ENCODE results near the gene NCAPH2.

The NCAPH2 gene

GRCh38 chr22:50506611-50507420, 1.2 kb upstream of the NCAPH2 start:
- peak overlapping the region; percentile 99 for H2AFZ ChIP-seq (ENCODE audit: low read length)

GRCh38 chr22:50507421-50507990, 518 bp upstream of the NCAPH2 start, which contains the start of gene LMF2:
Gene LMF2, minus strand, starts transcription at chr22:50507702. Its CDS starts 27 bp downstream, at chr22:50507675.
- H3K18ac ChIP-seq (ENCODE audit: low read length) = peak within 1 kb of the TSS; percentile 100
- peak within 1 kb of the TSS; percentile 75 for H2BK5ac ChIP-seq (ENCODE audit: low read length)
- DNase-seq (ENCODE audit: low spot score) = no peak
- peaks cover 20 to 44% of the 10 kb centered on the region in 2 donors for H3K36me3 ChIP-seq (replicated peaks in 1 of 2; ENCODE audit: control insufficient read depth in 2 of 2, insufficient read depth in 2 of 2, low read length in 2 of 2)
- peak within 1 kb of the TSS; percentile 100 for H3K9ac ChIP-seq (ENCODE audit: low read depth, low read length, poor library complexity)
- H3K27me3 ChIP-seq (ENCODE audit: control insufficient read depth in 3 of 3, insufficient read depth in 3 of 3, low read depth in 1 of 3, low read length in 3 of 3) = peaks cover 0 to 2% (median 0%) of the 10 kb centered on the region in 3 experiments
- H2BK15ac ChIP-seq (ENCODE audit: low read length) = peak within 1 kb of the TSS; percentile 3
- no peak within 1 kb of the TSS for H4K91ac ChIP-seq (ENCODE audit: low read depth, low read length, poor library complexity)
- peak within 1 kb of the TSS; percentile 69 for H3K27ac ChIP-seq (replicated peaks; ENCODE audit: low read length)
- no peak within 1 kb of the TSS for H2BK120ac ChIP-seq (ENCODE audit: low read depth, low read length)
- peaks cover 9 to 12% of the 10 kb centered on the region in 2 donors for H3K4me1 ChIP-seq (ENCODE audit: control insufficient read depth in 2 of 2, insufficient read depth in 1 of 2, low read depth in 1 of 2, low read length in 2 of 2)
- peak within 1 kb of the TSS; percentile 94 for H2BK12ac ChIP-seq (ENCODE audit: low read length)
- H2AK5ac ChIP-seq (ENCODE audit: low read depth, low read length) = peak within 1 kb of the TSS; percentile 71
- H2AFZ ChIP-seq (ENCODE audit: low read length) = peak within 1 kb of the TSS; percentile 99
- H3K14ac ChIP-seq (ENCODE audit: low read length) = peak within 1 kb of the TSS; percentile 99
- H3K23ac ChIP-seq (ENCODE audit: low read depth, low read length, poor library complexity) = peak within 1 kb of the TSS; percentile 98
- no peaks in the 10 kb centered on the region for H3K9me3 ChIP-seq (replicated peaks in 1 of 2; ENCODE audit: control insufficient read depth in 2 of 2, insufficient read depth in 1 of 2, low read depth in 1 of 2, low read length in 2 of 2)
- H3K79me1 ChIP-seq (ENCODE audit: low read depth, low read length) = peaks cover 22% of the 10 kb centered on the region
- peak within 1 kb of the TSS; percentile 93 for H3K4ac ChIP-seq (ENCODE audit: low read length)
- H3K4me2 ChIP-seq (ENCODE audit: insufficient read depth, low read length, poor library complexity, severe bottlenecking) = peak within 1 kb of the TSS; percentile 77
- peak within 1 kb of the TSS; percentile 97 to 98 for H3K4me3 ChIP-seq (ENCODE audit: low read length in 2 of 2)
- H4K8ac ChIP-seq (ENCODE audit: low read depth, low read length) = peak within 1 kb of the TSS; percentile 48
- no CpG with 5 or more reads among the region's 62 CpGs for WGBS, 2 donors (ENCODE audit: extremely low coverage in 2 of 2, insufficient read length in 2 of 2, insufficient replicate concordance in 1 of 2)

More at GRCh38 chr22:50506611-50507420, 1.2 kb upstream of the NCAPH2 start:
- Histone ChIP-seq H3K9me3 (replicated peaks in 1 of 2; ENCODE audit: control insufficient read depth in 2 of 2, insufficient read depth in 1 of 2, low read depth in 1 of 2, low read length in 2 of 2) (no peaks in the 10 kb centered on the region), H3K14ac (ENCODE audit: low read length) (peak overlapping the region; percentile 98), H2BK5ac (ENCODE audit: low read length) (peak overlapping the region; percentile 56), H3K23ac (ENCODE audit: low read depth, low read length, poor library complexity) (peak overlapping the region; percentile 73), H2BK12ac (ENCODE audit: low read length) (peak overlapping the region; percentile 73), H3K36me3 (replicated peaks in 1 of 2; ENCODE audit: control insufficient read depth in 2 of 2, insufficient read depth in 2 of 2, low read length in 2 of 2) (peaks cover 16 to 42% of the 10 kb centered on the region in 2 donors), H3K79me1 (ENCODE audit: low read depth, low read length) (peaks cover 19% of the 10 kb centered on the region), H3K4ac (ENCODE audit: low read length) (no peak overlapping the region), H2BK15ac (ENCODE audit: low read length) (peak overlapping the region; percentile 3), H3K27me3 (ENCODE audit: control insufficient read depth in 3 of 3, insufficient read depth in 3 of 3, low read depth in 1 of 3, low read length in 3 of 3) (no peaks in the 10 kb centered on the region), H4K8ac (ENCODE audit: low read depth, low read length) (peak overlapping the region; percentile 48), H2BK120ac (ENCODE audit: low read depth, low read length) (no peak overlapping the region), H2AK5ac (ENCODE audit: low read depth, low read length) (peak overlapping the region; percentile 71), H4K91ac (ENCODE audit: low read depth, low read length, poor library complexity) (no peak overlapping the region), H3K4me3 (ENCODE audit: low read length in 2 of 2) (peak overlapping the region; percentile 69 to 97), H3K4me1 (ENCODE audit: control insufficient read depth in 2 of 2, insufficient read depth in 1 of 2, low read depth in 1 of 2, low read length in 2 of 2) (peaks cover 9 to 12% of the 10 kb centered on the region in 2 donors), H3K9ac (ENCODE audit: low read depth, low read length, poor library complexity) (peak overlapping the region; percentile 98), H3K18ac (ENCODE audit: low read length) (peak overlapping the region; percentile 97), H3K27ac (replicated peaks; ENCODE audit: low read length) (no peak overlapping the region), H3K4me2 (ENCODE audit: insufficient read depth, low read length, poor library complexity, severe bottlenecking) (peak overlapping the region; percentile 77)
- DNase-seq (ENCODE audit: low spot score) = no peak
- no CpG with 5 or more reads among the region's 21 CpGs for WGBS, 2 donors (ENCODE audit: extremely low coverage in 2 of 2, insufficient read length in 2 of 2, insufficient replicate concordance in 1 of 2)

- H3K27ac ChIP-seq (replicated peaks; ENCODE audit: low read length) = no peak overlapping the region
- H3K23ac ChIP-seq (ENCODE audit: low read depth, low read length, poor library complexity) = no peak overlapping the region
- no peak overlapping the region for H2BK12ac ChIP-seq (ENCODE audit: low read length)
- WGBS, 2 donors (ENCODE audit: extremely low coverage in 2 of 2, insufficient read length in 2 of 2, insufficient replicate concordance in 1 of 2) = no CpG with 5 or more reads among the region's 3 CpGs
- H3K4me1 ChIP-seq (ENCODE audit: control insufficient read depth in 2 of 2, insufficient read depth in 1 of 2, low read depth in 1 of 2, low read length in 2 of 2) = peaks cover 9 to 12% of the 10 kb centered on the region in 2 donors
- peak overlapping the region; percentile 63 for H3K4me2 ChIP-seq (ENCODE audit: insufficient read depth, low read length, poor library complexity, severe bottlenecking)
- no peak overlapping the region for H2BK120ac ChIP-seq (ENCODE audit: low read depth, low read length)
- no peak overlapping the region for H3K14ac ChIP-seq (ENCODE audit: low read length)
- no peak overlapping the region for H2AK5ac ChIP-seq (ENCODE audit: low read depth, low read length)
- H2AFZ ChIP-seq (ENCODE audit: low read length) = no peak overlapping the region
- no peak overlapping the region for H4K8ac ChIP-seq (ENCODE audit: low read depth, low read length)
- no peak for DNase-seq (ENCODE audit: low spot score)
- H3K4ac ChIP-seq (ENCODE audit: low read length) = no peak overlapping the region
- peaks cover 0 to 2% (median 0%) of the 10 kb centered on the region in 3 experiments for H3K27me3 ChIP-seq (ENCODE audit: control insufficient read depth in 3 of 3, insufficient read depth in 3 of 3, low read depth in 1 of 3, low read length in 3 of 3)
- peaks cover 26% of the 10 kb centered on the region for H3K79me1 ChIP-seq (ENCODE audit: low read depth, low read length)
- H3K4me3 ChIP-seq (ENCODE audit: low read length in 2 of 2) = peak overlapping the region; percentile 94 to 98
- H4K91ac ChIP-seq (ENCODE audit: low read depth, low read length, poor library complexity) = no peak overlapping the region
- H2BK15ac ChIP-seq (ENCODE audit: low read length) = no peak overlapping the region
- H3K9me3 ChIP-seq (replicated peaks in 1 of 2; ENCODE audit: control insufficient read depth in 2 of 2, insufficient read depth in 1 of 2, low read depth in 1 of 2, low read length in 2 of 2) = no peaks in the 10 kb centered on the region
- H3K36me3 ChIP-seq (replicated peaks in 1 of 2; ENCODE audit: control insufficient read depth in 2 of 2, insufficient read depth in 2 of 2, low read length in 2 of 2) = peaks cover 16 to 39% of the 10 kb centered on the region in 2 donors
- no peak overlapping the region for H3K9ac ChIP-seq (ENCODE audit: low read depth, low read length, poor library complexity)
- no peak overlapping the region for H2BK5ac ChIP-seq (ENCODE audit: low read length)
- no peak overlapping the region for H3K18ac ChIP-seq (ENCODE audit: low read length)
Measured at GRCh38 chr22:50508897-50509296, 873 bp downstream of the NCAPH2 start.

GRCh38 chr22:50513175-50513574, 5.2 kb downstream of the NCAPH2 start:
- no peak for DNase-seq (ENCODE audit: low spot score)
- Histone ChIP-seq H3K9ac (ENCODE audit: low read depth, low read length, poor library complexity) (peak overlapping the region; percentile 61), H2BK5ac (ENCODE audit: low read length) (no peak overlapping the region), H3K27ac (replicated peaks; ENCODE audit: low read length) (no peak overlapping the region), H3K4me3 (ENCODE audit: low read length in 2 of 2) (no peak overlapping the region), H3K79me1 (ENCODE audit: low read depth, low read length) (peaks cover 32% of the 10 kb centered on the region), H4K91ac (ENCODE audit: low read depth, low read length, poor library complexity) (no peak overlapping the region), H3K14ac (ENCODE audit: low read length) (no peak overlapping the region), H2BK120ac (ENCODE audit: low read depth, low read length) (no peak overlapping the region), H3K18ac (ENCODE audit: low read length) (no peak overlapping the region), H3K4me1 (ENCODE audit: control insufficient read depth in 2 of 2, insufficient read depth in 1 of 2, low read depth in 1 of 2, low read length in 2 of 2) (peaks cover 4 to 6% of the 10 kb centered on the region in 2 donors), H2AFZ (ENCODE audit: low read length) (no peak overlapping the region), H3K36me3 (replicated peaks in 1 of 2; ENCODE audit: control insufficient read depth in 2 of 2, insufficient read depth in 2 of 2, low read length in 2 of 2) (peaks cover 28 to 58% of the 10 kb centered on the region in 2 donors), H3K23ac (ENCODE audit: low read depth, low read length, poor library complexity) (no peak overlapping the region), H2BK12ac (ENCODE audit: low read length) (no peak overlapping the region), H3K4ac (ENCODE audit: low read length) (no peak overlapping the region), H3K4me2 (ENCODE audit: insufficient read depth, low read length, poor library complexity, severe bottlenecking) (no peak overlapping the region), H2BK15ac (ENCODE audit: low read length) (no peak overlapping the region), H4K8ac (ENCODE audit: low read depth, low read length) (no peak overlapping the region), H2AK5ac (ENCODE audit: low read depth, low read length) (no peak overlapping the region), H3K9me3 (replicated peaks in 1 of 2; ENCODE audit: control insufficient read depth in 2 of 2, insufficient read depth in 1 of 2, low read depth in 1 of 2, low read length in 2 of 2) (no peaks in the 10 kb centered on the region), H3K27me3 (ENCODE audit: control insufficient read depth in 3 of 3, insufficient read depth in 3 of 3, low read depth in 1 of 3, low read length in 3 of 3) (peaks cover 0 to 2% (median 0%) of the 10 kb centered on the region in 3 experiments)
- no CpG with 5 or more reads among the region's 15 CpGs for WGBS, 2 donors (ENCODE audit: extremely low coverage in 2 of 2, insufficient read length in 2 of 2, insufficient replicate concordance in 1 of 2)

Measured in neuronal stem cell (in vitro differentiated cells).